NB4 (cell line): ENCODE data around the gene KIRREL3.

Source experiments
- CTCF ChIP-seq: IDR thresholded peaks from one replicate; pipeline ENCODE4 v1.5.1; 2012; ENCODE audit warnings: low read depth, low read length
- POLR2A ChIP-seq: IDR thresholded peaks from 2 replicates; pipeline ENCODE4 v1.6.1; 2011; ENCODE audit warnings: mild to moderate bottlenecking; ENCODE audit not compliant: insufficient read length; ENCODE audit errors: extremely low read depth
- TF ChIP-seq, protein P1 (sequence below): IDR thresholded peaks from 2 replicates; pipeline ENCODE4 v1.6.1; 2011; ENCODE audit warnings: low read depth, low read length

GRCh38 chr11:126669416-126669815 is 331.2 kb downstream of the KIRREL3 start:
- TF ChIP-seq CTCF (no peak), POLR2A (no peak)
- TF ChIP-seq, protein P1, sequence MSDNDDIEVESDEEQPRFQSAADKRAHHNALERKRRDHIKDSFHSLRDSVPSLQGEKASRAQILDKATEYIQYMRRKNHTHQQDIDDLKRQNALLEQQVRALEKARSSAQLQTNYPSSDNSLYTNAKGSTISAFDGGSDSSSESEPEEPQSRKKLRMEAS: no peak
